BLaER1 (cell line): ENCODE data around the gene KRT76.
A peak's percentile ranks its signal among the peaks of the same experiment; 100 is the strongest.
"Not testable (repeated sequence)": the region's sequence is repeated elsewhere in the genome, so short reads cannot be mapped to it uniquely, and the experiment has no call there.

Experiments used
- H3K27ac ChIP-seq: shearing (Covaris generic); formaldehyde crosslinking; 2 replicates; pipeline ENCODE4 v1.8.1; 2022
- H3K27me3 ChIP-seq: shearing (Covaris generic); formaldehyde crosslinking; 2 replicates; pipeline ENCODE4 v1.8.1; 2022
- H3K36me3 ChIP-seq: shearing (Covaris generic); formaldehyde crosslinking; 2 replicates; pipeline ENCODE4 v1.8.1; 2022
- H3K4me1 ChIP-seq: shearing (Covaris generic); formaldehyde crosslinking; 2 replicates; pipeline ENCODE4 v1.8.1; 2022
- H3K4me2 ChIP-seq: shearing (Covaris generic); formaldehyde crosslinking; 2 replicates; pipeline ENCODE4 v1.8.1; 2022
- H3K4me3 ChIP-seq: shearing (Covaris generic); formaldehyde crosslinking; 2 replicates; pipeline ENCODE4 v1.8.1; 2022
- H3K9ac ChIP-seq: shearing (Covaris generic); formaldehyde crosslinking; 2 replicates; pipeline ENCODE4 v1.8.1; 2022
- H3K9me3 ChIP-seq: shearing (Covaris generic); formaldehyde crosslinking; 2 replicates; pipeline ENCODE4 v1.8.1; 2022
- H4K20me1 ChIP-seq: shearing (Covaris generic); formaldehyde crosslinking; 2 replicates; pipeline ENCODE4 v1.8.1; 2022
- Cebpa-rat ChIP-seq: shearing (Covaris generic); IDR thresholded peaks from 2 replicates; pipeline ENCODE4 v1.8.1; 2022

Gene KRT76

DNA sequence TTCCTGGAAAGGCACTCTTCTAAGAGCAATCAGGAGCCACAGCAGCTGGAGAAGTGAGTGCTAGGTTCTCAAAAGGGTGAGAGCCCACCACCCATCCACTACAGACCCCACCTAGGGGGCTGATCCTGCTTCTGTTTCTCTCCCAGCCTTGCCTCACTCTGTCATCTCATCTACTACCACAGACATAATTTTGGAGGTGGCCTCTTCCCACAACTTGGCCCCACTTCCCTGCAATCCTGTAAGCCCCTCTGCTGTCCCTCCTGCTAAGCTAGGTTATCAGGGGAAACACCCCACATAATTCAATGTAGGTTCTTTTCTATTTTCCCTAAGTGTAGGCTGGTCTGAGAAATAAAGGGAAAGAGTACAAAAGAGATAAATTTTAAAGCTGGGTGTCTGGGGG lies 16.5 kb downstream of the KRT76 start:
- TF ChIP-seq Cebpa-rat = no peak
- H4K20me1 ChIP-seq = no peaks in the 10 kb centered on the region
- no peaks in the 10 kb centered on the region for H3K36me3 ChIP-seq
- no peaks in the 10 kb centered on the region for H3K4me1 ChIP-seq
- H3K27ac ChIP-seq = no peak overlapping the region
- H3K9me3 ChIP-seq = peaks cover 37% of the 10 kb centered on the region
- 0 out of 2 replicates have a peak overlapping the region, but pooled peaks have one; percentile 8 for H3K4me3 ChIP-seq
- H3K9ac ChIP-seq = no peak overlapping the region
- H3K4me2 ChIP-seq = no peak overlapping the region
- no peaks in the 10 kb centered on the region for H3K27me3 ChIP-seq

DNA sequence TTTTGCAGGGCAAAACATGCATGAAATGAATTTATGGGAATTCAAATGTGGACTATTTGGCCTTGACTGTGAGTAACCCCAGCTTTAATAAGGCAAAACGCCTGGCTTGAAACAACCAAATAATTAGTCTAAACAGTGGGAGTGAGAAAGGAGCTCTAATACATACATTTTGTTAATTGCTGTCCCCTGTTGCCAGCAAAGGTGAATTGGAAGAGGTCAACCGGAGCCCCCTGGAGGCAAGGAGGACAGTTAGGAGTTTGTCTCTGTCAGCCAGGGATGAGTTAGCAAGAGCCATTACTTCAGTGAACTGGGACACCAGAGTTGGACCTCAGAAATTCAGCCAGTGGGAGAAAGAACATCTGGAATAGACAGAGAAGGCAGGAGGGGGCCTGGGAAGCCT lies 17.4 kb downstream of the KRT76 start:
- Histone ChIP-seq H3K36me3 (no peaks in the 10 kb centered on the region), H3K27me3 (no peaks in the 10 kb centered on the region)

DNA sequence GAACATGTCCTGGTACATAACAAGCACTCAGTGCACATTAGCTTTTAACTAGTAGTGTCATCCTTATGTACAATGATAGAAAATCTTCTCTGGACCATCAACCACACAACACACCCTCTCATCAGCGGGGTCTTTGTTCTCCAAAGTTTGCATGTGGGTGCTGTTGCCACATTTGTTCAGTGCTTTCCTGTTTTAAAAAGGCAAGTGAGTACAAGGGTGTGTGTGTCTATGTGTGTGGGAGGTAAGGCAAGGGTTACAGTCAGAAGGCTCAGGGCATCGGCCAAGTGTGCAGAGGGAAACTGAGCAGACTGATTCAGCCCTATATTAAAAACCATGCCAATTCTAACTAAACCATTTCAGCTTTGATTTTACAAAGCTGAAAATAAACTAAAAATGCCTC lies 17.9 kb downstream of the KRT76 start:
- no peak overlapping the region for H3K4me3 ChIP-seq
- peaks cover 37% of the 10 kb centered on the region for H3K9me3 ChIP-seq
- no peak overlapping the region for H3K27ac ChIP-seq
- TF ChIP-seq Cebpa-rat = no peak
- no peak overlapping the region for H3K9ac ChIP-seq
- no peaks in the 10 kb centered on the region for H4K20me1 ChIP-seq
- H3K4me1 ChIP-seq = no peaks in the 10 kb centered on the region
- H3K36me3 ChIP-seq = no peaks in the 10 kb centered on the region
- no peak overlapping the region for H3K4me2 ChIP-seq
- H3K27me3 ChIP-seq = no peaks in the 10 kb centered on the region

More for the DNA sequence above, 17.4 kb downstream of the KRT76 start:
- H3K4me3 ChIP-seq = no peak overlapping the region
- H3K27ac ChIP-seq = no peak overlapping the region
- no peak for TF ChIP-seq Cebpa-rat
- H3K9ac ChIP-seq = no peak overlapping the region
- peaks cover 37% of the 10 kb centered on the region for H3K9me3 ChIP-seq
- H3K4me2 ChIP-seq = no peak overlapping the region
- no peaks in the 10 kb centered on the region for H4K20me1 ChIP-seq
- no peaks in the 10 kb centered on the region for H3K4me1 ChIP-seq

DNA sequence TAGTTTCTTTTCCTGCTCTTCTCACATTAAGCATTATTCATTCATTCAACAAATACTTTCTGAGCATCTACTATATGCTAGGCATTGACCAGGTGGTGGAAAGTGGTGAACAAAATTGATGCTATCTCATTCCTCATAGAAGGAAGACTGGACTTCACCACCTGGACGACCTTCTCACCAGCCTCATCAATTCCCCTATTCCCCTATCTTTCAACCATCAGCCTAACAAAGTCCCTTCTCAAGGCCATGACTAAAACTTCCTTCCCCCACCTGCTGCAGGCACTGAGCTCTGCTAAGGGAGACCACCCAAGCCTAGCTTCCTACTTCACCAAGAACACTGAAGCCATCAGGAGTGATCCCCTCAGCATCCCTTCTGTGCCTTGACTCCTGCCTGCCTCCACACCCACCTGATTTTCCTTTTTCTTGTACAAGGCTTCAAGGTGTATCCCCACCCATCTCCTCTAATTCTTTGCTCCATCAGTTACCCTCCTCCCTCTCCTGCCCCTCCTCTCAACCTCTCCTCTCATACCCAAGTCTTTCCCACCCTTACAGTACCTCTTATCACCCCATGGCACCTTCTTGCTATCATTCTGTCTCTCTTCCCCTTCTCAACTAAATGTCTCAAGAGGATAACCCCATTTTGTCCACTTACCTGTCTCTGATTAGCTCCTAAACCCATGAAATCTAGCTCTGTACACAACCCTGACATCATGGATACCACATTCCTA lies 19.5 kb downstream of the KRT76 start:
- Histone ChIP-seq H3K27ac (no peak overlapping the region), H3K9me3 (peaks cover 37% of the 10 kb centered on the region), H3K4me1 (no peaks in the 10 kb centered on the region), H3K4me2 (no peak overlapping the region), H3K9ac (no peak overlapping the region), H4K20me1 (no peaks in the 10 kb centered on the region), H3K36me3 (no peaks in the 10 kb centered on the region), H3K27me3 (no peaks in the 10 kb centered on the region), H3K4me3 (no peak overlapping the region)
- no peak for TF ChIP-seq Cebpa-rat

DNA sequence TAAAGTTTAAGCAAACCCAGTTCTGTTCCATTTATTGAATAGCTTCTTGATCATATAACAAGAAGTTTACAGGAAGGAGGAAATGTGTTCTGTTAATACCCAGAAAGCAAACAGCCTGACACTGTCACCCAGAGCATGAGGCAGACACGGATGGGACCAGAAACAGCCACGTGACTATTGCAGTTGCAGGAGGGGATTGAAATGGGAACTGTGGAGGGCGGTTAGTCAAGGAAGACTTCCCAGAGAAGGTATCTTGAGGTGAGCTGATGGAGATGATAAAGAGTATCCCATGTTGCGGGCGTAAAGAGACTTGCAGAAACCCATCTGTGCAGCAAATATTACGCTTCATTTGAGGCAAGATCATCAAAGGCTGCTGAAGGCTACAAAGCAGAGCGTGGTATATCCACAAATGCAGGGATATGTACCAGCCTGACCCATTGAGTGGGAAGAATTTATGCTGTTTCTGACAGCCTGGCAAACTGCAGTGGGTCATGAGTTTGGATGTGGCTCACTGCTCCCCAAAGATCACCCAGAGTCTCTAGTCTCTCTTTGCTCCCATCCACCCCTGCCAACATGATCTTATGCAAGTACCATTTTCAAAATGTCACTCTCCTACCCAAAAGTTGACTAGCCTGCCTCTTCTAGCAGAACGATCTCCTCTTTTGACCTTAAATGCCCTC lies 20.7 kb downstream of the KRT76 start:
- H3K27ac ChIP-seq = no peak overlapping the region
- H4K20me1 ChIP-seq = no peaks in the 10 kb centered on the region
- no peaks in the 10 kb centered on the region for H3K27me3 ChIP-seq
- no peak overlapping the region for H3K4me2 ChIP-seq
- TF ChIP-seq Cebpa-rat = no peak
- no peak overlapping the region for H3K4me3 ChIP-seq
- H3K9me3 ChIP-seq = peaks cover 27% of the 10 kb centered on the region
- no peak overlapping the region for H3K9ac ChIP-seq
- H3K36me3 ChIP-seq = no peaks in the 10 kb centered on the region
- H3K4me1 ChIP-seq = no peaks in the 10 kb centered on the region

DNA sequence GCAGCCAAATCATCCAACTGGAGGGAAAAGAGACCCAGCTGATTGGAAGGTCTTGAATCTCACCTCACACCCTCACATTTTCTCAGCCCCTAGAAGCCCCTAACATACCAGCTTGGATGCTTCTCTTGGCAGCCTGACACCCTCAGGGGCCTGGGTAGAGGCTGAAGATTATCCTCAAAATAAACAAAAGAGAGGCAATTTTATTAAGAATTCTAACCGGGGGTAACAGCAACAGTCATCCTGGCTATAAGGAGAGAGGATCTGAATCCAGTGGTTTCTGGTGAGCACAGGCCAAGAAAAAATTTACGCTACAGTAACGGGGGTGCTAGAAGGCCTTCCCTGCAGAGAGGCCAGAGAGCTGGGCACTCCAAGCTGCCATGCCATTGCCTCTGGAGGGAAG lies 21.6 kb downstream of the KRT76 start:
- no peaks in the 10 kb centered on the region for H3K36me3 ChIP-seq
- no peak for TF ChIP-seq Cebpa-rat
- no peak overlapping the region for H3K27ac ChIP-seq
- no peak overlapping the region for H3K4me2 ChIP-seq
- H3K9ac ChIP-seq = no peak overlapping the region
- peaks cover 18% of the 10 kb centered on the region for H3K9me3 ChIP-seq
- H3K4me1 ChIP-seq = no peaks in the 10 kb centered on the region
- H3K27me3 ChIP-seq = no peaks in the 10 kb centered on the region
- H4K20me1 ChIP-seq = no peaks in the 10 kb centered on the region
- H3K4me3 ChIP-seq = no peak overlapping the region

DNA sequence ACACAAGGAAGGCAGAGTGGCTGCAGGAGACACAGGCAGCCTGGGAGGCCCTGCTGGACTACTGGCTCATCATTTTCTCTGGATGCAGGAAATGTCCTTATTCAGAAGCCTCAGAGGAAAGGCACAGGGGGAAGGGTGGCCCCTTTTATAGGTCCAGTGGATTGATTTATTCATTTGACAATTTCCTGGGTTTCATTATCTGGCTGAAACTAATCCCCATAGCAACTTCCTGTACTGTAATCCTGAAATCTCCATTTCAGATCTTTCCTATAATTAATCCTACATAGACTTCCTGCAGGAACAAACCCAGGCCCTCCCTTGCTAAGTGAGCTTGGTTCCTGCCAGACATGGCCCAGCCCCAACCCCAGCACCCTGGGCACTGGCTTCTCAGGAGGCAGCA lies 23.0 kb downstream of the KRT76 start:
- H3K27me3 ChIP-seq = no peaks in the 10 kb centered on the region
- no peak overlapping the region for H3K9ac ChIP-seq
- H3K4me2 ChIP-seq = no peak overlapping the region
- H3K36me3 ChIP-seq = no peaks in the 10 kb centered on the region
- H3K9me3 ChIP-seq = peaks cover 4% of the 10 kb centered on the region
- no peaks in the 10 kb centered on the region for H4K20me1 ChIP-seq
- no peak overlapping the region for H3K4me3 ChIP-seq
- H3K27ac ChIP-seq = no peak overlapping the region
- TF ChIP-seq Cebpa-rat = no peak
- 0 out of 2 replicates have a peak, but pooled peaks cover under 1% of the 10 kb centered on the region for H3K4me1 ChIP-seq

DNA sequence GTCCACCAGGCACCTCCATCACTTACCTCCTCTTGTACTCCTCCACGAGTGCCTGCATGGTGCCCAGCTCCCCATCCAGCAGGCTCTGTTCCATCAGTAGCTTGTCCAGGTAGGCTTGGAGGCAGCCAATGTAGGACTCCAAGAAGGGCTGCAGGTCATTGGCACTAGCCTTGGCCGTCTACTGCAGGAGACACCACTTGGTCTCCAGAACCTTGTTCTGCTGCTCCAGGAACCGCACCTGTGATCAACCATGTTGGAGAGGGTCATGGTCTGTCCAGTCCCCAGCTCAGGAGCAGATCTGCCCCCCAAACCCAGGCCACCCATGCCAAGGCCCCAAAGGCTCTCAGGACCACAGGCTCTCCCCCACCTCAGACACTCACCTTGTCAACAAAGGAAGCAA lies 23.9 kb downstream of the KRT76 start:
- Histone ChIP-seq H3K9ac (no peak overlapping the region), H3K27me3 (no peaks in the 10 kb centered on the region), H3K9me3 (no peaks in the 10 kb centered on the region; the same call in 1 of the 2 replicates), H4K20me1 (no peaks in the 10 kb centered on the region), H3K4me2 (no peak overlapping the region), H3K27ac (no peak overlapping the region), H3K36me3 (no peaks in the 10 kb centered on the region), H3K4me1 (peaks cover 9% of the 10 kb centered on the region), H3K4me3 (no peak overlapping the region)
- TF ChIP-seq Cebpa-rat = no peak

DNA sequence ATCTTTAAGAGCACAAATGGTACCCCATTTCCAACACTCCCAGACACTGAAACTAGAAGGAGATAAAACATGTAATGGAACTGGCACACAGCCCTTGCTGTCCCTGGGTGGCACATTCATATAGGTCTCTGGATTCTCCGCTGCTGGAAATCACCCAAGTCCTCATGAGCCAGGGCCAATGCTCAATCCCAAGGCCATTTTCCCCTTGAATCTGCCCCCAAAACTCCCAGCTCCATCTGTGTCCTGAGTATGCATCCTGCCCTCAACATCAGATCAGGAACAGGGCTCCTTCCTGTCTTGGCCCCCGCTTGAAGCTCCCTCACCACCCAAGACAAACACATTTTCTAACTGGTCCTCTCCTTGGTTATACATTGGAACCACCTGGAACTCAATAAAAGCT lies 24.6 kb downstream of the KRT76 start:
- H3K27me3 ChIP-seq = no peaks in the 10 kb centered on the region
- no peak overlapping the region for H3K4me3 ChIP-seq
- no peak overlapping the region for H3K4me2 ChIP-seq
- H3K27ac ChIP-seq = no peak overlapping the region
- peaks cover 17% of the 10 kb centered on the region for H3K4me1 ChIP-seq
- H4K20me1 ChIP-seq = no peaks in the 10 kb centered on the region
- no peaks in the 10 kb centered on the region; the same call in 1 of the 2 replicates for H3K9me3 ChIP-seq
- no peak for TF ChIP-seq Cebpa-rat
- no peak overlapping the region for H3K9ac ChIP-seq
- H3K36me3 ChIP-seq = no peaks in the 10 kb centered on the region

DNA sequence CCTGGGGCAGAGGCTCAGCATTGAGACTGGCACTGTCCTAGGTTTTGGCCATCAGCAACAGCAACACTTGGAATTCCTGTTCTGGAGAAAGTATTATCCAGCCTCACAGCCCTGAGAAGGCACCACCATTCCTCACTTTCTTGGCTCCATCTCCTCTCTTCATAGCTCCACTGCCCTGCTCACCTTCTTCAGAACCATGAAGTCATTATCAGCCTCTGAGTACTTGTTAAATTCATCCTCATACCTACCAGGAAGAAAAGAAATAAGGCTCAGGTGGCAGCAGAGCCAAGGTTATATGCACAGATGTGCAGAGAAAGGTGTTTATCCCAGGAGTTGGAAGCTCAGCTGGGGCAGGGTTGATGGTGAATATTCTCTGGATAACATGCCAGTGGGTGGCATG lies 25.4 kb downstream of the KRT76 start:
- no peaks in the 10 kb centered on the region for H3K36me3 ChIP-seq
- TF ChIP-seq Cebpa-rat = no peak
- no peaks in the 10 kb centered on the region for H4K20me1 ChIP-seq
- no peaks in the 10 kb centered on the region for H3K9me3 ChIP-seq
- no peak overlapping the region for H3K9ac ChIP-seq
- H3K27ac ChIP-seq = no peak overlapping the region
- H3K27me3 ChIP-seq = no peaks in the 10 kb centered on the region
- no peak overlapping the region for H3K4me3 ChIP-seq
- no peak overlapping the region for H3K4me2 ChIP-seq
- peaks cover 18% of the 10 kb centered on the region for H3K4me1 ChIP-seq

DNA sequence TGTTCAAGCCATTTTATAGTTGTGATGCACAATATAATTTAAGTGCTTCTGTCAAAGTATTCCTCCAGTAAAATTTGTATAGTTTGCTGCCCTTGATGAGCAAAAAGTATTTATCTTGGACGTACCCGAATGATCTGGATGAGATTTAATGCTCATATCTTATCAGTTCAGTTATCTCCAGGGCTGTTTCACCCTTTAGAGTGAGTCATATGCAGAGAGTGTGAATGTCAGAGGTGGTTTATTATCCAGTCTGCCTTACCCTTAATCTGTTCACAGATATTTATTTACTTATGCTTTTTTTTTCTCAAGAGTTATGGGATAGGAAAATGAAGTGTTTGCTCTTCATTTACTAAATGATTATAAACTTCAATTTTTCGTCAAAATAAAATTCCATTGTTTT lies 26.6 kb downstream of the KRT76 start:
- not testable (repeated sequence) for H3K4me3 ChIP-seq, H3K36me3 ChIP-seq, H3K27me3 ChIP-seq

More for the DNA sequence above, 26.6 kb downstream of the KRT76 start:
- H3K4me1 ChIP-seq = peaks cover 18% of the 10 kb centered on the region
- H3K9me3 ChIP-seq, H3K27ac ChIP-seq, H3K4me2 ChIP-seq, H3K9ac ChIP-seq, H4K20me1 ChIP-seq: not testable (repeated sequence)
